Endothelial cell of umbilical vein (primary cell): ENCODE results near the gene BRWD1. TPM values are rescaled to one million over a fixed set of nuclear protein-coding genes. Genes with fewer than 3 reads are reported as not detected.

ENCODE experiments used
- BruUV-seq: library from RNA; stranded (reverse); fragments of 400-500 nt; replicated peaks from 2 replicates; lab custom pipeline; 2021; lab: Mats Ljungman, UMichigan
- CTCF ChIA-PET: fragments of 300-600, 350-600 bp; sonication (Branson Sonifier 250); formaldehyde crosslinking; loops from one replicate; lab custom pipeline; 2021; ENCODE audit warnings: antibody characterized with exemption, inconsistent platforms; lab: Charles Lee
- POLR2A ChIA-PET: fragments of 300-600, 350-600 bp; sonication (Branson Sonifier 250); formaldehyde crosslinking; loops from one replicate; lab custom pipeline; 2021; ENCODE audit warnings: antibody characterized with exemption, inconsistent platforms; lab: Charles Lee
- DNase-seq: peaks from one replicate; pipeline ENCODE4 v3.0.0-alpha.2; 2011; ENCODE audit warnings: low read depth, low spot score
- FAIRE-seq: peaks from 2 replicates; lab custom pipeline; 2011; peaks lifted over from hg19 to GRCh38; lab: Jason Lieb, UNC
- H2AFZ ChIP-seq: 2 replicates; pipeline ENCODE4 v1.6.0; 2012; ENCODE audit warnings: low read depth, low read length, control low read depth, inconsistent platforms
- H3K27ac ChIP-seq: 2 replicates; pipeline ENCODE4 v1.5.1; 2011; ENCODE audit warnings: low read depth, mild to moderate bottlenecking, control low read depth, low read length, moderate library complexity; ENCODE audit not compliant: insufficient read depth
- H3K27me3 ChIP-seq, 2 experiments: 2 replicates each; pipeline versions ENCODE4 v1.6.0 to v1.6.1; 2011; ENCODE audit warnings: low read length in 2 of 2, mixed read lengths in 1 of 2; ENCODE audit not compliant: control insufficient read depth in 2 of 2, insufficient read depth in 2 of 2
- H3K36me3 ChIP-seq, 2 experiments: 2 replicates in 1 of 2; 3 replicates in 1 of 2; pipeline ENCODE4 v1.5.1; 2011; ENCODE audit warnings: low read length in 2 of 2, mild to moderate bottlenecking in 1 of 2, moderate library complexity in 1 of 2; ENCODE audit not compliant: control insufficient read depth in 2 of 2, insufficient read depth in 2 of 2; ENCODE audit errors: extremely low read depth in 1 of 2
- H3K4me1 ChIP-seq: 3 replicates; pipeline ENCODE4 v1.5.1; 2011; ENCODE audit warnings: mild to moderate bottlenecking, low read length; ENCODE audit not compliant: control insufficient read depth, insufficient read depth; ENCODE audit errors: extremely low read depth
- H3K4me2 ChIP-seq: 2 replicates; pipeline ENCODE4 v1.6.1; 2011; ENCODE audit warnings: low read length, control low read depth, mixed read lengths; ENCODE audit not compliant: insufficient read depth
- H3K4me3 ChIP-seq, 3 experiments: fragments of 200-600 bp in 1 of 3; sonication (generic), shearing (Covaris generic) in 1 of 3; replicated peaks in 1 of 3; 2 replicates each; pipeline ENCODE4 v1.5.1; 2011 to 2016; ENCODE audit warnings: control low read depth in 3 of 3, low read length in 3 of 3, mild to moderate bottlenecking in 2 of 3, inconsistent platforms in 1 of 3, low read depth in 1 of 3, moderate library complexity in 1 of 3; ENCODE audit not compliant: insufficient read depth in 1 of 3
- H3K79me2 ChIP-seq: 2 replicates; pipeline ENCODE4 v1.6.0; 2012; ENCODE audit warnings: low read length, inconsistent platforms; ENCODE audit not compliant: control insufficient read depth, insufficient read depth
- H3K9ac ChIP-seq: replicated peaks from 2 replicates; pipeline ENCODE3; 2011; ENCODE audit warnings: low read length, control low read depth; ENCODE audit not compliant: insufficient read depth; ENCODE audit errors: extremely low read depth
- H3K9me1 ChIP-seq: replicated peaks from 3 replicates; pipeline ENCODE4 v1.6.0; 2011; ENCODE audit warnings: mild to moderate bottlenecking, low read length; ENCODE audit not compliant: control insufficient read depth, insufficient read depth; ENCODE audit errors: extremely low read depth
- H3K9me3 ChIP-seq: replicated peaks from 2 replicates; pipeline ENCODE4 v1.5.1; 2012; ENCODE audit warnings: low read length, inconsistent platforms; ENCODE audit not compliant: control insufficient read depth, insufficient read depth
- H4K20me1 ChIP-seq: replicated peaks from 2 replicates; pipeline ENCODE3; 2011; ENCODE audit warnings: mild to moderate bottlenecking, low read length; ENCODE audit not compliant: control insufficient read depth, insufficient read depth; ENCODE audit errors: extremely low read depth
- EZH2 ChIP-seq: IDR thresholded peaks from 2 replicates; pipeline ENCODE4 v1.6.1; 2012; ENCODE audit warnings: borderline replicate concordance, low read depth, mild to moderate bottlenecking, moderate library complexity, low read length, inconsistent platforms; ENCODE audit not compliant: severe bottlenecking
- FOS ChIP-seq: IDR thresholded peaks from 2 replicates; pipeline ENCODE4 v1.6.1; 2011; ENCODE audit warnings: mild to moderate bottlenecking, low read length, moderate library complexity, borderline replicate concordance; ENCODE audit not compliant: insufficient read depth
- GATA2 ChIP-seq: IDR thresholded peaks from 2 replicates; pipeline ENCODE4 v1.7.0; 2011; ENCODE audit warnings: low read depth, mild to moderate bottlenecking, moderate library complexity, mixed read lengths, low read length; ENCODE audit not compliant: insufficient read length, insufficient read depth
- JUN ChIP-seq: IDR thresholded peaks from 2 replicates; pipeline ENCODE4 v1.6.1; 2011; ENCODE audit warnings: borderline replicate concordance, low read depth; ENCODE audit not compliant: insufficient read length, insufficient read depth
- MYC ChIP-seq: IDR thresholded peaks from one replicate; pipeline ENCODE4 v1.6.1; 2011; ENCODE audit warnings: mild to moderate bottlenecking, low read depth, low read length
- POLR2A ChIP-seq: IDR thresholded peaks from 2 replicates; pipeline ENCODE4 v1.6.1; 2012; ENCODE audit warnings: low read depth, mild to moderate bottlenecking, control low read depth, low read length
- POLR2AphosphoS5 ChIP-seq: IDR thresholded peaks from 2 replicates; pipeline ENCODE4 v1.6.1; 2012; ENCODE audit warnings: low read depth, mild to moderate bottlenecking, control low read depth, low read length, moderate library complexity; ENCODE audit not compliant: insufficient read depth
- dilution Hi-C: fragments of 300-500 bp; cut with MboI; formaldehyde crosslinking; loops from one replicate; pipeline ENCODE4 v1.15.0; 2019; ENCODE audit warnings: low sequenced_read_pairs; ENCODE audit not compliant: extremely low pct_ligation_motif_present
- intact Hi-C: fragments of 100-400 bp; cut with micrococcal nuclease; formaldehyde crosslinking; loops from one replicate; pipeline ENCODE4 v1.10.0; 2022
- polyA plus RNA-seq, 4 experiments: library from polyadenylated mRNA; depleted of rRNA in 3 of 4; stranded (reverse) in 3 of 4; unstranded in 1 of 4; fragments of >200 nt; gene quantifications; 2 replicates each; pipeline versions ENCODE4 v1.2.1 to v1.2.3, GENCODE V29; 2011 to 2012; ENCODE audit warnings: missing spikeins in 1 of 4
- total RNA-seq: library from RNA; stranded (reverse); gene quantifications from 2 replicates; pipeline ENCODE4 v1.2.3, GENCODE V29; 2021
- TF ChIP-seq, protein P1 (sequence below), 2 donors: IDR thresholded peaks; 1 replicate in 1 of 2; 2 replicates in 1 of 2; pipeline ENCODE4 v1.5.1; 2011; ENCODE audit warnings: low read length in 2 of 2, mild to moderate bottlenecking in 2 of 2, moderate library complexity in 2 of 2, control low read depth in 1 of 2, inconsistent platforms in 1 of 2, low read depth in 1 of 2; ENCODE audit not compliant: insufficient read depth in 1 of 2; ENCODE audit errors: extremely low read depth in 1 of 2
- TF ChIP-seq, protein P2 (sequence below): IDR thresholded peaks from 2 replicates; pipeline ENCODE4 v1.6.1; 2011; ENCODE audit not compliant: insufficient read depth, insufficient read length

Gene BRWD1
- total and polyA plus RNA-seq, 2 donors (not counting 3 experiments of a cell fraction or from before 2014, with no cell fraction given) = 6.1 to 33.2 TPM

DNA sequence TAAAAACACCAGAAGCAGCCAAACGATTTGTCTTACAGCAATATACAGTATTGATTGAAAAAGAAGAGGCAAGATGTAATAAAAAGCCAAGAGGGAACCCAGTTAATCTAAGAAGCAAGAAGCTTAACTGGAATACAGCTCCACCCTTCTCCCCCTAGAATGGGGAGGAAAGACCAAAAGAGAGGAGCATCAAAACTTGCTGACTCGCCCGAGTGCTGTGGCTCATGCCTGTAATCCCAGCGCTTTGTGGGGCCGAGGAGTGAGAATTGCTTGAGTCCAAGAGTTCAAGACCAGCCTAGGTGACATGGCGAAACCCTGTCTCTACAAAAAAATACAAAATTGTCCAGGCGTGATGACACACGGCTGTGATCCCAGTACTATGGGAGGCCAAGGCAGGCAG is 32.2 kb downstream of the BRWD1 start:
- no peak overlapping the region for H3K4me2 ChIP-seq
- no peaks in the 10 kb centered on the region for H3K79me2 ChIP-seq
- H2AFZ ChIP-seq = no peak overlapping the region
- H3K27ac ChIP-seq = no peak overlapping the region
- no peak overlapping the region for H3K4me3 ChIP-seq
- H3K4me1 ChIP-seq = no peaks in the 10 kb centered on the region
- H4K20me1 ChIP-seq = no peaks in the 10 kb centered on the region
- H3K9ac ChIP-seq = no peak overlapping the region
- TF ChIP-seq, protein P1, sequence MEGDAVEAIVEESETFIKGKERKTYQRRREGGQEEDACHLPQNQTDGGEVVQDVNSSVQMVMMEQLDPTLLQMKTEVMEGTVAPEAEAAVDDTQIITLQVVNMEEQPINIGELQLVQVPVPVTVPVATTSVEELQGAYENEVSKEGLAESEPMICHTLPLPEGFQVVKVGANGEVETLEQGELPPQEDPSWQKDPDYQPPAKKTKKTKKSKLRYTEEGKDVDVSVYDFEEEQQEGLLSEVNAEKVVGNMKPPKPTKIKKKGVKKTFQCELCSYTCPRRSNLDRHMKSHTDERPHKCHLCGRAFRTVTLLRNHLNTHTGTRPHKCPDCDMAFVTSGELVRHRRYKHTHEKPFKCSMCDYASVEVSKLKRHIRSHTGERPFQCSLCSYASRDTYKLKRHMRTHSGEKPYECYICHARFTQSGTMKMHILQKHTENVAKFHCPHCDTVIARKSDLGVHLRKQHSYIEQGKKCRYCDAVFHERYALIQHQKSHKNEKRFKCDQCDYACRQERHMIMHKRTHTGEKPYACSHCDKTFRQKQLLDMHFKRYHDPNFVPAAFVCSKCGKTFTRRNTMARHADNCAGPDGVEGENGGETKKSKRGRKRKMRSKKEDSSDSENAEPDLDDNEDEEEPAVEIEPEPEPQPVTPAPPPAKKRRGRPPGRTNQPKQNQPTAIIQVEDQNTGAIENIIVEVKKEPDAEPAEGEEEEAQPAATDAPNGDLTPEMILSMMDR (IDR thresholded peaks at IDR 0.05; ENCODE audit: extremely low read depth in 1 of 2, insufficient read depth in 1 of 2, low read depth in 1 of 2, low read length in 2 of 2) = no peak
- TF ChIP-seq GATA2 = no peak
- no peak for TF ChIP-seq FOS
- H3K36me3 ChIP-seq = peaks cover 0 to 4% of the 10 kb centered on the region in 2 experiments
- intact Hi-C loops (no loop called here), dilution Hi-C loops (no loop called here)
- no peaks in the 10 kb centered on the region for H3K27me3 ChIP-seq
- BruUV-seq = no TSS peak
- FAIRE-seq (no peak), DNase-seq (no peak)
- H3K9me3 ChIP-seq = no peaks in the 10 kb centered on the region
- ChIA-PET CTCF (interaction anchor here (0.6 kb wide), 1 partner anchor 251 kb away, joined by 3 read pairs; no protein-coding TSS in a partner anchor), POLR2A (no interaction called here)
- H3K9me1 ChIP-seq = no peaks in the 10 kb centered on the region

DNA sequence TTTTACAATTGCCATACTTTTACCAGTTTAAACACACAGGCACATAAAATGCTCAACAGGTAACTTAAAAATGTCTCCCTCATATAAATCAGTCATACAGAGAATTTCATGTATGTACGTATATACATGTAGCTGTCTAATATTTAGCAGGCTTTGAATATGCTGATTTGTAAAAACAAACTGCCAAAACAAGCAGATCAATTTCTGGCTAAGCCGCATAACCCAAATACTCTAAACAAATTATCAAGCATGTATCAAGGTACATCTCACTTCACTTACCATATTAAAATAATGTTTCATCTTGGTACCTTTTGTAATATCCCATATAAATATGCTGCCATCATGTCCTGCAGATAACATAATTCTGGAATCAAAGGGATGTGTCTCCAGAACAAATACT is 43.8 kb downstream of the BRWD1 start:
- FAIRE-seq = no peak

More for the DNA sequence above, 43.8 kb downstream of the BRWD1 start:
- POLR2A ChIA-PET = no interaction called here
- no peaks in the 10 kb centered on the region for H4K20me1 ChIP-seq
- CTCF ChIA-PET = no interaction called here
- DNase-seq = no peak
- intact Hi-C loops (no loop called here), dilution Hi-C loops (no loop called here)
- no peaks in the 10 kb centered on the region for H3K27me3 ChIP-seq
- peaks cover 12 to 16% of the 10 kb centered on the region in 2 experiments for H3K36me3 ChIP-seq
- no peaks in the 10 kb centered on the region for H3K79me2 ChIP-seq
- H3K4me1 ChIP-seq = no peaks in the 10 kb centered on the region
- H3K9me1 ChIP-seq = no peaks in the 10 kb centered on the region
- no peaks in the 10 kb centered on the region for H3K9me3 ChIP-seq
- TF ChIP-seq FOS (no peak), POLR2A (no peak), EZH2 (no peak), JUN (no peak), MYC (no peak), POLR2AphosphoS5 (no peak)
- TF ChIP-seq, protein P1 (IDR thresholded peaks at IDR 0.05; ENCODE audit: extremely low read depth in 1 of 2, insufficient read depth in 1 of 2, low read depth in 1 of 2, low read length in 2 of 2) = no peak
- TF ChIP-seq, protein P2, sequence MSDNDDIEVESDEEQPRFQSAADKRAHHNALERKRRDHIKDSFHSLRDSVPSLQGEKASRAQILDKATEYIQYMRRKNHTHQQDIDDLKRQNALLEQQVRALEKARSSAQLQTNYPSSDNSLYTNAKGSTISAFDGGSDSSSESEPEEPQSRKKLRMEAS = no peak
- no peak overlapping the region for H3K4me2 ChIP-seq
- no peak overlapping the region for H3K4me3 ChIP-seq
- BruUV-seq = no TSS peak
- no peak overlapping the region for H3K27ac ChIP-seq
- H3K9ac ChIP-seq = no peak overlapping the region
- H2AFZ ChIP-seq = no peak overlapping the region
